IPS-NIHi7 (cell line): ENCODE results near the gene SERBP1.

Source experiments
- DNase-seq: peaks from one replicate; pipeline ENCODE4 v3.0.0; 2012; ENCODE audit warnings: mixed read lengths; ENCODE audit errors: extremely low spot score

The SERBP1 gene

DNA sequence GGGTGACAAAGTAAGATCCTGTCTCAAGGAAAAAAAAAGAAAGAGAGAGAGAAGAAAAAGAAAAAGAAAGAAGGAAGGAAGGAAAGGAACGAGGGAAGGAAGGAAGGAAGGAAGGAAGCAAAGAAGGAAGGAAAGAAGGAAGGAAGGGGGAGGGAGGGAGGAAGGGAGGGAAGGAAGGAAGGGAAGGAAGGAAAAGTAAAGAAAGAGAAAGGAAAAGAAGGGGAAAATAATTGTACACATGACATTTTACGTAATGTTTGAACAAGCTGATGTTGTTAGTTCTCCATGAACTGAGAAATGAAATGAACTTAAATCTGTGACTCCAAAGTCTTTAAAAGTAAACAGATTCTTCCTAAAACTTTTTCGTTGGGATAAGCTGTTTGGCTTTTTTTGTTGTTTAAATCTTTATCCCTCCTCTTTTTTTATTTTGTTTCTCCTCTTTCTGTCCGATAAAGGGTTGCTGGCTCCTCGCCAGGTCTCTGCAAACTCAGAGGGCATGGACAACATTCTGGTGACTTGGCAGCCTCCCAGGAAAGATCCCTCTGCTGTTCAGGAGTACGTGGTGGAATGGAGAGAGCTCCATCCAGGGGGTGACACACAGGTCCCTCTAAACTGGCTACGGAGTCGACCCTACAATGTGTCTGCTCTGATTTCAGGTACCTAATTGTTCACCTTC lies 62.7 kb downstream of the SERBP1 start:
- DNase-seq, result no peak

DNA sequence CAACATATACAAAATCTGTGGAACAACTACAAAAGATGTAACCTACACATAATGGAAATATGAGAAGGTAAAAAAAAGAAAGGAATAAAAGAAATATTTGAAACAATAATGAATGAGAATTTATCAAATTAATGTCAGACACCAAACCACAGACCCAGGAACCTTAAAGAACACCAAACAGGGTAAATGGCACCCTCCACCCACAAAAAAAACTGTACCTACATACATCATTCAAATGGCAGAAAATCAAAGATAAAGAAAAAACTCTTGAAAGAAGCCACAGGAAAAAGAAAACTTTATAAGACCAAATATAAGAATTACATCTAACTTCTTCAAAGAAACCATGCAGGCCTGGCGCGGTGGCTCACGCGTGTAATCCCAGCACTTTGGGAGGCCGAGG lies 68.6 kb downstream of the SERBP1 start:
- DNase-seq, result no peak

GRCh38 chr1:67359592-67359991 lies 70.6 kb downstream of the SERBP1 start:
- no peak for DNase-seq
